Activated naive CD8-positive, alpha-beta T cell treated with anti-CD3 and anti-CD28 coated beads, Interleukin-2, amount 50 U/mL, for 16 hours (primary cell): ENCODE results near the gene MSX1.

Experiments used
- DNase-seq: peaks from one replicate; pipeline ENCODE4 v3.0.0-alpha.2; 2020; ENCODE audit warnings: low read depth, low spot score

MSX1 gene

GRCh38 chr4:4913147-4913561, 53.7 kb downstream of the MSX1 start:
- DNase-seq: no peak
